HL-60 (cell line): Measurements from ENCODE around the gene PPP2R2D.
"Not testable (repeated sequence)": the region's sequence is repeated elsewhere in the genome, so short reads cannot be mapped to it uniquely, and the experiment has no call there.

Experiments used
- DNase-seq, 2 experiments: peaks; one replicate each; pipeline ENCODE4 v3.0.0-alpha.2; 2010 to 2020; ENCODE audit warnings: low read depth in 1 of 2, low spot score in 1 of 2
- H3K27ac ChIP-seq: fragments of 250-450 bp; sonication (Bioruptor Pico); replicated peaks from 2 replicates; pipeline ENCODE4 v1.5.1; 2020; ENCODE audit warnings: mild to moderate bottlenecking, moderate library complexity
- H3K27me3 ChIP-seq: fragments of 250-450 bp; sonication (Bioruptor Pico); 2 replicates; pipeline ENCODE4 v1.5.1; 2021; ENCODE audit warnings: mild to moderate bottlenecking, moderate library complexity; ENCODE audit not compliant: insufficient read depth, poor library complexity, severe bottlenecking
- H3K4me3 ChIP-seq: replicated peaks from 2 replicates; pipeline ENCODE4 v1.5.1; 2011; ENCODE audit warnings: mild to moderate bottlenecking, control low read depth, low read length; ENCODE audit not compliant: insufficient read depth
- GABPA ChIP-seq: IDR thresholded peaks from 2 replicates; pipeline ENCODE4 v1.6.1; 2012; ENCODE audit warnings: low read depth
- POLR2AphosphoS5 ChIP-seq: IDR thresholded peaks from 2 replicates; pipeline ENCODE4 v1.6.1; 2012; ENCODE audit warnings: low read depth
- REST ChIP-seq: IDR thresholded peaks from 2 replicates; pipeline ENCODE4 v1.6.1; 2012; ENCODE audit warnings: low read depth; ENCODE audit not compliant: insufficient replicate concordance
- SPI1 ChIP-seq: IDR thresholded peaks from 2 replicates; pipeline ENCODE4 v1.6.1; 2012; ENCODE audit warnings: low read depth, mild to moderate bottlenecking, borderline replicate concordance
- TF ChIP-seq, protein P1 (sequence below): IDR thresholded peaks from one replicate; pipeline ENCODE4 v1.5.1; 2011; ENCODE audit warnings: low read length, control low read depth, inconsistent platforms; ENCODE audit not compliant: insufficient read depth

PPP2R2D gene

GRCh38 chr10:131982185-131982756, 81.5 kb downstream of the PPP2R2D start:
- H3K4me3 ChIP-seq = peak overlapping the region; percentile 91
- no peaks in the 10 kb centered on the region for H3K27me3 ChIP-seq
- DNase-seq = no peak
- TF ChIP-seq, protein P1, sequence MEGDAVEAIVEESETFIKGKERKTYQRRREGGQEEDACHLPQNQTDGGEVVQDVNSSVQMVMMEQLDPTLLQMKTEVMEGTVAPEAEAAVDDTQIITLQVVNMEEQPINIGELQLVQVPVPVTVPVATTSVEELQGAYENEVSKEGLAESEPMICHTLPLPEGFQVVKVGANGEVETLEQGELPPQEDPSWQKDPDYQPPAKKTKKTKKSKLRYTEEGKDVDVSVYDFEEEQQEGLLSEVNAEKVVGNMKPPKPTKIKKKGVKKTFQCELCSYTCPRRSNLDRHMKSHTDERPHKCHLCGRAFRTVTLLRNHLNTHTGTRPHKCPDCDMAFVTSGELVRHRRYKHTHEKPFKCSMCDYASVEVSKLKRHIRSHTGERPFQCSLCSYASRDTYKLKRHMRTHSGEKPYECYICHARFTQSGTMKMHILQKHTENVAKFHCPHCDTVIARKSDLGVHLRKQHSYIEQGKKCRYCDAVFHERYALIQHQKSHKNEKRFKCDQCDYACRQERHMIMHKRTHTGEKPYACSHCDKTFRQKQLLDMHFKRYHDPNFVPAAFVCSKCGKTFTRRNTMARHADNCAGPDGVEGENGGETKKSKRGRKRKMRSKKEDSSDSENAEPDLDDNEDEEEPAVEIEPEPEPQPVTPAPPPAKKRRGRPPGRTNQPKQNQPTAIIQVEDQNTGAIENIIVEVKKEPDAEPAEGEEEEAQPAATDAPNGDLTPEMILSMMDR = no peak
- TF ChIP-seq SPI1 (no peak), POLR2AphosphoS5 (no peak), REST (no peak)
- no peak overlapping the region for H3K27ac ChIP-seq

DNA sequence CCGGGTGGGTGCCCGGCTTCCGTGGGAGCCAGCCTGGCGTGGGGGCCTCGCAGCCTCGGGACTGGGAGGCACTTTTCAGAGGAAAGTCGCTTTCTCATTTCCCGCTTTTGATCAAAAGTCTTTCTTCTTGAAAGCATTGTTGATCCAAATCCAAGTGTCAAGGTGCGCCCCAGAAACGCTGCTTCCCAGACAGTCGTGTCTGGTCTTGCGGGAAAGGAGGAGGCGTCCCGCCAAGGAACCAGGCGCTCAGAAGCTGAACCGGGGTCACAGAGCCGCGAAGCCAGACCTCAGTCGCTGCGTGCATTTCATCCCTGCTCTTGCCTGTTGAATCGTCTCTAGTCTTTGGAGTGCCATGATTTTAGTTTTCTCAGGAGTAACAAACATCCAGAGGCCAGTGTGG, 82.0 kb downstream of the PPP2R2D start:
- H3K27ac ChIP-seq = no peak overlapping the region
- DNase-seq = no peak
- no peaks in the 10 kb centered on the region for H3K27me3 ChIP-seq
- TF ChIP-seq, protein P1 = no peak
- TF ChIP-seq GABPA (no peak), SPI1 (no peak), POLR2AphosphoS5 (no peak), REST (no peak)
- peak overlapping the region; percentile 91; the same call in 1 of the 2 replicates for H3K4me3 ChIP-seq

GRCh38 chr10:131983780-131984179, 83.0 kb downstream of the PPP2R2D start:
- Histone ChIP-seq H3K27ac (no peak overlapping the region), H3K4me3 (no peak overlapping the region), H3K27me3 (no peaks in the 10 kb centered on the region)
- no peak for TF ChIP-seq REST
- TF ChIP-seq GABPA = no peak
- TF ChIP-seq, protein P1 = no peak
- no peak for TF ChIP-seq POLR2AphosphoS5
- DNase-seq = no peak

- not testable (repeated sequence) for H3K27me3 ChIP-seq, DNase-seq, H3K4me3 ChIP-seq, H3K27ac ChIP-seq
These were observed 86.0 kb downstream of the PPP2R2D start for GRCh38 chr10:131986851-131987250.

GRCh38 chr10:131987301-131987700, 86.5 kb downstream of the PPP2R2D start:
- not testable (repeated sequence) for H3K4me3 ChIP-seq, H3K27ac ChIP-seq, H3K27me3 ChIP-seq, DNase-seq

DNA sequence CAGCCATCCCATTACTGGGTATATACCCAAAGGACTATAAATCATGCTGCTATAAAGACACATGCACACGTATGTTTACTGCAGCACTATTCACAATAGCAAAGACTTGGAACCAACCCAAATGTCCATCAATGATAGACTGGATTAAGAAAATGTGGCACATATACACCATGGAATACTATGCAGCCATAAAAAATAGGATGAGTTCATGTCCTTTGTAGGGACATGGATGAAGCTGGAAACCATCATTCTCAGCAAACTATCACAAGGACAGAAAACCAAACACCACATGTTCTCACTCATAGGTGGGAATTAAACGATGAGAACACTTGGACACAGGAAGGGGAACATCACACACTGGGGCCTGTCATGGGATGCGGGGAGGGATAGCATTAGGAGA, 87.0 kb downstream of the PPP2R2D start:
- DNase-seq, H3K27me3 ChIP-seq, H3K4me3 ChIP-seq, H3K27ac ChIP-seq: not testable (repeated sequence)
